Left lung (tissue), 10 donors: ENCODE measurements around the gene LIN7A. TPM values are rescaled to one million over a fixed set of nuclear protein-coding genes. Genes with fewer than 3 reads are reported as not detected.
"Not testable (repeated sequence)": the region's sequence is repeated elsewhere in the genome, so short reads cannot be mapped to it uniquely, and the experiment has no call there.

Experiments
- ATAC-seq: fragments of 200-7000 bp; cut with Tn5 transposase; one replicate; pipeline ENCODE4 v1.9.1; 2020; ENCODE audit warnings: moderate library complexity
- DNase-seq, 4 donors: peaks; one replicate each; pipeline ENCODE4 v3.0.0-alpha.2; 2013 to 2020
- H3K27ac ChIP-seq, 2 donors: fragments of 200-600 bp; sonication (generic) in 1 of 2; one replicate each; pipeline versions ENCODE4 v1.5.0 to v1.8.0; 2020 to 2021
- H3K27me3 ChIP-seq, 2 donors: fragments of 200-600 bp; sonication (generic) in 1 of 2; one replicate each; pipeline versions ENCODE4 v1.5.0 to v1.8.0; 2020 to 2021
- H3K36me3 ChIP-seq, 2 donors: fragments of 200-600 bp; sonication (generic) in 1 of 2; one replicate each; pipeline versions ENCODE4 v1.5.0 to v1.8.0; 2020 to 2021
- H3K4me1 ChIP-seq, 2 donors: fragments of 200-600 bp; one replicate each; pipeline ENCODE4 v1.8.0; 2021
- H3K4me3 ChIP-seq, 2 donors: fragments of 200-600 bp; sonication (generic) in 1 of 2; one replicate each; pipeline versions ENCODE4 v1.5.0 to v1.8.0; 2020 to 2021; ENCODE audit warnings: mild to moderate bottlenecking in 1 of 2
- H3K9me3 ChIP-seq, 2 donors: fragments of 200-600 bp; sonication (generic) in 1 of 2; one replicate each; pipeline versions ENCODE4 v1.5.0 to v1.8.0; 2020 to 2021
- CTCF ChIP-seq, 2 donors: fragments of 200-600 bp; sonication (generic) in 1 of 2; IDR thresholded peaks; one replicate each; pipeline versions ENCODE4 v1.5.0 to v1.8.0; 2021; ENCODE audit warnings: antibody characterized with exemption in 2 of 2
- intact Hi-C, 2 donors: fragments of 100-400 bp; cut with DNase I; formaldehyde crosslinking; loops; one replicate each; pipeline versions ENCODE4 v1.11.2 to v1.14.2; 2022
- polyA plus RNA-seq, 6 donors: library from polyadenylated mRNA; unstranded; fragments of 120-200 nt; gene quantifications; one replicate each; pipeline ENCODE4 v1.2.1, GENCODE V29; 2013; ENCODE audit not compliant: insufficient read length in 6 of 6
- total RNA-seq, 2 donors: library from RNA; stranded (reverse); fragmentation: NEBNext Ultra II Directional; extraction: Animal tissue kit (Norgen Biotek cat#: 25700); gene quantifications; one replicate each; pipeline ENCODE4 v1.2.1, GENCODE V29; 2021
- donor health status: DM: no; HTN: yes; CAD: no.
- donor health status: DM: no; HTN: no; CAD: no.

LIN7A gene
- total and polyA plus RNA-seq, 8 donors = 9.9 to 22.7 (median 17.6) TPM

GRCh38 chr12:80894179-80894578 lies 43.6 kb downstream of the LIN7A start:
- Histone ChIP-seq H3K4me1 (no peaks in the 10 kb centered on the region), H3K27me3 (no peaks in the 10 kb centered on the region), H3K9me3 (no peaks in the 10 kb centered on the region), H3K27ac (no peak overlapping the region), H3K36me3 (no peaks in the 10 kb centered on the region), H3K4me3 (no peak overlapping the region)
- intact Hi-C loops = no loop called here
- TF ChIP-seq CTCF (IDR thresholded peaks at IDR 0.05) = no peak
- DNase-seq (no peak), ATAC-seq (no peak)

GRCh38 chr12:80892597-80893445 lies 44.9 kb downstream of the LIN7A start:
- H3K27me3 ChIP-seq = no peaks in the 10 kb centered on the region
- no peak overlapping the region for H3K4me3 ChIP-seq
- H3K4me1 ChIP-seq = no peaks in the 10 kb centered on the region
- DNase-seq = no peak
- no peaks in the 10 kb centered on the region for H3K9me3 ChIP-seq
- no peak for ATAC-seq
- no peak for TF ChIP-seq CTCF (IDR thresholded peaks at IDR 0.05)
- no peak overlapping the region for H3K27ac ChIP-seq
- intact Hi-C loops = no loop called here
- H3K36me3 ChIP-seq = no peaks in the 10 kb centered on the region

GRCh38 chr12:80884651-80885050 lies 53.1 kb downstream of the LIN7A start:
- Histone ChIP-seq H3K4me1 (no peaks in the 10 kb centered on the region), H3K27me3 (no peaks in the 10 kb centered on the region), H3K27ac (no peak overlapping the region), H3K9me3 (peaks cover 0 to 1% of the 10 kb centered on the region in 2 donors), H3K4me3 (no peak overlapping the region), H3K36me3 (no peaks in the 10 kb centered on the region)
- no peak for DNase-seq
- TF ChIP-seq CTCF (IDR thresholded peaks at IDR 0.05) = no peak
- intact Hi-C loops = no loop called here
- ATAC-seq = no peak

- no peak for TF ChIP-seq CTCF (IDR thresholded peaks at IDR 0.05)
- Histone ChIP-seq H3K4me1 (no peaks in the 10 kb centered on the region), H3K9me3 (peaks cover 0 to 2% of the 10 kb centered on the region in 2 donors), H3K27ac (no peak overlapping the region), H3K36me3 (no peaks in the 10 kb centered on the region), H3K27me3 (no peaks in the 10 kb centered on the region), H3K4me3 (no peak overlapping the region)
- intact Hi-C loops = no loop called here
- DNase-seq (no peak), ATAC-seq (no peak)
Measured at GRCh38 chr12:80881106-80881505, 56.6 kb downstream of the LIN7A start.

- H3K27ac ChIP-seq, intact Hi-C loops, ATAC-seq, DNase-seq, H3K27me3 ChIP-seq, H3K36me3 ChIP-seq, H3K4me1 ChIP-seq, H3K4me3 ChIP-seq, H3K9me3 ChIP-seq: not testable (repeated sequence)
Measured at GRCh38 chr12:80878452-80878851, 59.3 kb downstream of the LIN7A start.
